ENCODE measurements around the gene PANK2. TPM values are rescaled to one million over a fixed set of nuclear protein-coding genes. Genes with fewer than 3 reads are reported as not detected.
A peak's percentile ranks its signal among the peaks of the same experiment; 100 is the strongest.
"Not testable (repeated sequence)": the region's sequence is repeated elsewhere in the genome, so short reads cannot be mapped to it uniquely, and the experiment has no call there.

The PANK2 gene
- total RNA-seq, 1 donor from 2014 or later: 32.5 TPM

GRCh38 chr20:3869839-3870634, 19.1 kb upstream of the PANK2 start:
- no peak for DNase-seq (ENCODE audit: low spot score)

DNA sequence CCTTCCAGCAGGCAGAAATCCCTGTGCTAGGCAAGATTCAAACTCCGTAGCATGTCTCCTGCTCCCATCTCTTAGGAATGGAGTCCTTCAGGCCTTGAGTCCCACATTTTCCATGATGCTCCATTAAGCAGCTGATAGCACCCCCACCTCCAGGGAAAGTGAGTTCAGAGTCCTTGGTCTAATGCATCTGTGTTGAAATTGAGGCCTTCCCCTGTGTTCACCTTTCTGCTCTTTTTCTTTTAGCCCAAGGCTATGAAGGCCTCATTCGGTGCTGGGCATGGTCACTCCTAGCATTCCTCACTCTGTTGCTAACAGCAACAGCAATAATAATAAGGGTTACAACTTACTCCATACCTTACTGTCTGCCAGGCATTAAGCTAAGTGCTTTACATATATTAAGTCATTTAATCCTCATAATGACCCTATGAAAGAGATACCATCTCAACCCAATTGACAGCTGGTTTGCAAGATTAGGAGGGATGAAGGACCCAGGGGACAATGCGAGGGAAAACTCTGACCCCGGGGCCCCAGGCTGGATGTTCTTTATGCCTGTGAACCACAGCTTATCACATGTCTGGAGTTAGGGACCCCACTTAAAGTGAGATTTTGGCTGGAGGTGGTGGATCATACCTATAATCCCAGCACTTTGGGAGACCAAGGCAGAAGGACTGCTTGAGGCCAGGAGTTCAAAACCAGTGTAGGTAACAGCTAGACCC, 17.5 kb upstream of the PANK2 start:
- DNase-seq (ENCODE audit: low spot score): no peak

DNA sequence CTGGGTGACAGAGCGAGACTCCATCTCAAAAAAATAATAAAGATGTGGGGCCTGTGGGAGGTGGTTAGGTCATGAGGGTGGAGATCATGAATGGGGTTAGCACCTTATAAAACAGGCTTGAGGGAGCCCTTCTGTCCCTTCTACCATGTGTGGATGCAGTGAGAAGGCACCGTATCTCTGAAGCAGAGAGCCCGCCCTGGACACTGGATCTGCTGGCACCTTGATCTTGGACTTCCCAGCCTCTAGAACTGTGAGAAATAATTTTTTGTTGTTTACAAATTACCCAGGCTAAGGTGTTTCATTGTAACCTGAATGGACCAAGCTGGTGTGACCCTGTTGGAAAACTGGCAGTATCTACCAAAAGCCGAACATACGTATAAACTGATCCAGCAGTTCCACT, 15.7 kb upstream of the PANK2 start:
- no peak for DNase-seq (ENCODE audit: low spot score)

GRCh38 chr20:3874194-3874844, 14.9 kb upstream of the PANK2 start:
- DNase-seq (ENCODE audit: low spot score): no peak

GRCh38 chr20:3875378-3875974, 13.7 kb upstream of the PANK2 start:
- no peak for DNase-seq (ENCODE audit: low spot score)

DNA sequence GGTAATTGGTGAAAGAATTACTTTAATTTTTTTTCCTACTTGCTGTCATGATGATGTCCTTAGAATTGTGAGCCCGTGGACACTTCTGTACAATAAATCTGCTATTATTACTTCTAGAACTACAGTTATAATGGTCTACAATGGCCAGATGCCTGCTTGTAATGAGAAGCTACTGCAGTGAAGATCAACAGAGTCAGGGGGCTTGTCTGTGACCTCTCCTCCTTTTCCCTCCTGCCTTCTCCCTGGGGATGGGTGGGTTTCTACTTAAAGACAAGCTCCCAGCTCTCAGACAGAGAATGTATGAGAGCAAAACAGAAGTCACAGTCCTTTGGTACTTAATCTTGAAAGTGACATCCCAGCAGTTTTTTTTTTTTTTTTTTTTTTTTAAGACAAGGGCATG, 13.2 kb upstream of the PANK2 start:
- no peak for DNase-seq (ENCODE audit: low spot score)

DNA sequence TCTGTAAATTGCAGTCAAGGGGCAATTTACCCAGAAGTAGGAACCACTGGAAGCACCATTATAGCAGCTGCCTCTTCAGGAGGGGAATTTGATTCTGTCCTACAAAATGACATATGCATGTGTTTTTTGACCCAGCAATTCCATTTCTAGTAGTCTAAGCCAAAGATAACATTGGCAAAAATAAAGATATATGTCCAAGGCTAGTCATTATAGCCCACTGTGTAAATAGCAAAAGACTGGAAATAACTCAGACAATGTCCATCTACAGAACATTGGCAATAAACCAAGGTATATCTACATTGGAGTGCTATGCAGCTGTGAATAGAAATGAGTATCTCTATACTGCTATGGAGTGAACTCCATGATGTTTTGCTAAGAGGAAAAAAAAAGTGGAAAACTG, 12.5 kb upstream of the PANK2 start:
- DNase-seq (ENCODE audit: low spot score): no peak

GRCh38 chr20:3878921-3879274, 10.3 kb upstream of the PANK2 start:
- DNase-seq (ENCODE audit: low spot score): not testable (repeated sequence)

- no peak for DNase-seq (ENCODE audit: low spot score)
These were observed 3.5 kb upstream of the PANK2 start for GRCh38 chr20:3885715-3886114.

- peak; percentile 20 for DNase-seq (ENCODE audit: low spot score)
These were observed 1.1 kb upstream of the PANK2 start for GRCh38 chr20:3887876-3888620.

GRCh38 chr20:3889489-3890397, 556 bp downstream of the PANK2 start:
- DNase-seq (ENCODE audit: low spot score): peak; percentile 16

- DNase-seq (ENCODE audit: low spot score): no peak
These were observed 1.2 kb downstream of the PANK2 start for GRCh38 chr20:3890398-3890751.

GRCh38 chr20:3890999-3891929, 2.1 kb downstream of the PANK2 start:
- no peak for DNase-seq (ENCODE audit: low spot score)

DNA sequence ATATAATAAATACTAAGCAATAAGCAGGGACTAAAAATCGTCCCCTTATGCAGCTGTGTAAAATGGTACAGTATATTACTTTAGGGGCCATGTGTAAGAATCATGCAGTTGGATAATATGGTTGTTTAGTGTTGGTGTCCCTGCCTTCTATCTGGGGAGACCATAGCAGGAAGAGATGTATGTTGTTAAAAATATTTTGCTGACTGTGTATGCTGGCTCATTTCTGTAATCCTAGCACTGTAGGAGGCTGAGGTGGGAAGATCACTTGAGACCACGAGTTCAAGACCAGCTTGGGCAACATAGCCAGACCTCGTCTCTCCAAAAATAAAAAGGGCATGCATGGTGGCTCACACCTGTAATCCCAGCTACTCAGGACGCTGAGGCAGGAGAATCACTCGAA, 5.6 kb downstream of the PANK2 start:
- DNase-seq (ENCODE audit: low spot score): no peak

DNA sequence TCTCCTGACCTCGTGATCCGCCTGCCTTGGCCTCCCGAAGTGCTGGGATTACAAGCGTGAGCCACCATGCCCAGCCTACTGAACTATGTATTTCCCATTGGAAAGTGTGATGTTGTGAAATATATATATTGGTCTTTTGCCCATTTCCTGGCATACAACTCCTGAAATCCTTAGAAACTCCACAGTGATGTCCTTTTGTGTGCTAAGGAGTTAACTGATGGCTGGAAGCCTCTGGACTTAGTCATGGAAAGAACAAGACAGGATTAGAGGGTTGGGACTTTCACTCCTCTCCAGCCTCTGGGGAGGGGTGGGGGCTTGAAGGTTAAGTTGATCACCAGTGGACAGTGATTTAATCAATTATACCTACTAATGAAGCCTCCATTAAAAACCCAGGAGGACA, 7.1 kb downstream of the PANK2 start:
- DNase-seq (ENCODE audit: low spot score): no peak

GRCh38 chr20:3896853-3897583, 7.8 kb downstream of the PANK2 start:
- DNase-seq (ENCODE audit: low spot score): no peak

- DNase-seq (ENCODE audit: low spot score): not testable (repeated sequence)
These were observed 9.0 kb downstream of the PANK2 start for GRCh38 chr20:3898181-3898580.

GRCh38 chr20:3898639-3899038, 9.5 kb downstream of the PANK2 start:
- DNase-seq (ENCODE audit: low spot score): no peak

GRCh38 chr20:3900187-3900604, 11.0 kb downstream of the PANK2 start:
- DNase-seq (ENCODE audit: low spot score): no peak

Data from mucosa of gallbladder (tissue), 1 donor.